DOHH2 (cell line): ENCODE data around the gene KCNN3.

ENCODE experiments used
- H3F3A ChIP-seq: fragments of 200-600 bp; sonication (generic), shearing (Covaris generic); 2 replicates; pipeline ENCODE4 v1.6.0; 2016; ENCODE audit warnings: antibody characterized with exemption, mild to moderate bottlenecking; ENCODE audit not compliant: control insufficient read depth, insufficient read depth
- H3K27ac ChIP-seq: fragments of 200-600 bp; sonication (generic); 2 replicates; pipeline ENCODE4 v1.5.1; 2014; ENCODE audit warnings: low read depth, mild to moderate bottlenecking, low read length, moderate library complexity
- H3K27me3 ChIP-seq: fragments of 200-600 bp; sonication (generic); 2 replicates; pipeline ENCODE4 v1.6.1; 2014; ENCODE audit warnings: mild to moderate bottlenecking, low read length, mixed read lengths; ENCODE audit not compliant: control insufficient read depth
- H3K36me3 ChIP-seq: fragments of 200-600 bp; sonication (generic); 2 replicates; pipeline ENCODE4 v1.6.1; 2014; ENCODE audit warnings: mild to moderate bottlenecking, low read length, moderate library complexity, mixed read lengths; ENCODE audit not compliant: control insufficient read depth
- H3K4me1 ChIP-seq: fragments of 200-600 bp; sonication (generic); 2 replicates; pipeline ENCODE4 v1.6.1; 2014; ENCODE audit warnings: mild to moderate bottlenecking, low read length, mixed read lengths; ENCODE audit not compliant: control insufficient read depth
- H3K4me2 ChIP-seq: fragments of 200-600 bp; sonication (generic); 2 replicates; pipeline ENCODE4 v1.6.0; 2014; ENCODE audit warnings: mild to moderate bottlenecking, low read length, moderate library complexity
- H3K4me3 ChIP-seq: fragments of 200-600 bp; sonication (generic); 2 replicates; pipeline ENCODE4 v1.5.1; 2014; ENCODE audit warnings: mild to moderate bottlenecking, low read length, mixed read lengths
- H3K79me2 ChIP-seq: fragments of 200-600 bp; sonication (generic); 2 replicates; pipeline ENCODE4 v1.6.1; 2014; ENCODE audit warnings: mild to moderate bottlenecking, low read length, mixed read lengths; ENCODE audit not compliant: control insufficient read depth
- H3K9me2 ChIP-seq: fragments of 200-600 bp; sonication (generic); replicated peaks from 2 replicates; pipeline ENCODE4 v1.6.1; 2014; ENCODE audit warnings: mild to moderate bottlenecking, low read length, mixed read lengths; ENCODE audit not compliant: control insufficient read depth
- H3K9me3 ChIP-seq: fragments of 200-600 bp; sonication (generic); 2 replicates; pipeline ENCODE4 v1.6.1; 2014; ENCODE audit warnings: antibody characterized with exemption, low read length, mixed read lengths; ENCODE audit not compliant: control insufficient read depth, insufficient read depth
- H4K20me1 ChIP-seq: fragments of 200-600 bp; sonication (generic); 2 replicates; pipeline ENCODE4 v1.6.0; 2014; ENCODE audit warnings: low read depth, mild to moderate bottlenecking, antibody characterized with exemption, low read length, moderate library complexity; ENCODE audit not compliant: control insufficient read depth, insufficient read depth
- CTCF ChIP-seq: fragments of 200-600 bp; sonication (generic); IDR thresholded peaks from one replicate; pipeline ENCODE4 v1.5.1; 2014; ENCODE audit warnings: antibody characterized with exemption, mild to moderate bottlenecking, low read depth, low read length; ENCODE audit not compliant: poor library complexity, severe bottlenecking
- EZH2phosphoT487 ChIP-seq: fragments of 200-600 bp; sonication (generic); IDR thresholded peaks from 2 replicates; pipeline ENCODE4 v1.6.1; 2017; ENCODE audit warnings: borderline replicate concordance, mild to moderate bottlenecking, antibody characterized with exemption, low read length, moderate library complexity, mixed read lengths

The KCNN3 gene

GRCh38 chr1:154748405-154748775, 121.7 kb downstream of the KCNN3 start:
- no peaks in the 10 kb centered on the region for H3K27me3 ChIP-seq
- no peak overlapping the region for H3K4me2 ChIP-seq
- H3K27ac ChIP-seq = no peak overlapping the region

GRCh38 chr1:154747740-154748404, 122.2 kb downstream of the KCNN3 start:
- H3K9me3 ChIP-seq = no peaks in the 10 kb centered on the region
- H3K36me3 ChIP-seq = peaks cover 49% of the 10 kb centered on the region
- H3F3A ChIP-seq = no peaks in the 10 kb centered on the region
- TF ChIP-seq EZH2phosphoT487 = no peak
- no peak for TF ChIP-seq CTCF
- H3K79me2 ChIP-seq = no peaks in the 10 kb centered on the region
- H3K4me2 ChIP-seq = no peak overlapping the region
- H3K27me3 ChIP-seq = no peaks in the 10 kb centered on the region
- H4K20me1 ChIP-seq = no peaks in the 10 kb centered on the region
- no peaks in the 10 kb centered on the region for H3K9me2 ChIP-seq
- no peak overlapping the region for H3K4me3 ChIP-seq
- H3K4me1 ChIP-seq = no peaks in the 10 kb centered on the region
- H3K27ac ChIP-seq = no peak overlapping the region

More at GRCh38 chr1:154748405-154748775, 121.7 kb downstream of the KCNN3 start:
- TF ChIP-seq EZH2phosphoT487 (no peak), CTCF (no peak)
- Histone ChIP-seq H3K4me1 (no peaks in the 10 kb centered on the region), H4K20me1 (no peaks in the 10 kb centered on the region), H3K9me3 (no peaks in the 10 kb centered on the region), H3K4me3 (no peak overlapping the region), H3K36me3 (peaks cover 52% of the 10 kb centered on the region), H3K79me2 (no peaks in the 10 kb centered on the region), H3K9me2 (no peaks in the 10 kb centered on the region), H3F3A (no peaks in the 10 kb centered on the region)

- TF ChIP-seq EZH2phosphoT487 (no peak), CTCF (no peak)
- H3K4me2 ChIP-seq = no peak overlapping the region
- no peaks in the 10 kb centered on the region for H3F3A ChIP-seq
- H3K4me3 ChIP-seq = no peak overlapping the region
- H3K36me3 ChIP-seq = peaks cover 48% of the 10 kb centered on the region
- no peaks in the 10 kb centered on the region for H4K20me1 ChIP-seq
- no peaks in the 10 kb centered on the region for H3K79me2 ChIP-seq
- no peaks in the 10 kb centered on the region for H3K9me2 ChIP-seq
- H3K4me1 ChIP-seq = no peaks in the 10 kb centered on the region
- no peak overlapping the region for H3K27ac ChIP-seq
- H3K9me3 ChIP-seq = no peaks in the 10 kb centered on the region
- H3K27me3 ChIP-seq = no peaks in the 10 kb centered on the region
Observed at GRCh38 chr1:154747380-154747739, 122.7 kb downstream of the KCNN3 start.
